A549 (cell line): ENCODE data around the gene CRIP2.

Experiments used
- CEBPB ChIP-seq, 2 experiments: fragments of >200 bp in 1 of 2; sonication (Bioruptor Twin) in 1 of 2; formaldehyde crosslinking in 1 of 2; IDR thresholded peaks; 2 replicates each; pipeline ENCODE4 v1.6.1; 2012 to 2016
- GATA3 ChIP-seq: IDR thresholded peaks from 2 replicates; pipeline ENCODE4 v1.6.1; 2012; ENCODE audit warnings: borderline replicate concordance
- HDAC2 ChIP-seq: fragments of 200-600 bp; sonication (generic); IDR thresholded peaks from 2 replicates; pipeline ENCODE4 v1.6.1; 2016
- MAZ ChIP-seq: fragments of 150-350 bp; IDR thresholded peaks from 2 replicates; pipeline ENCODE4 v1.6.1; 2014; ENCODE audit warnings: antibody characterized with exemption, low read depth, low read length, borderline replicate concordance
- POLR2A ChIP-seq: IDR thresholded peaks from 2 replicates; pipeline ENCODE4 v1.6.1; 2012; ENCODE audit warnings: mild to moderate bottlenecking, low read length
- TF ChIP-seq, protein P1 (sequence below): fragments of >200 bp; sonication (Bioruptor Twin); formaldehyde crosslinking; IDR thresholded peaks from 3 replicates; pipeline ENCODE4 v1.5.1; 2016

DNA sequence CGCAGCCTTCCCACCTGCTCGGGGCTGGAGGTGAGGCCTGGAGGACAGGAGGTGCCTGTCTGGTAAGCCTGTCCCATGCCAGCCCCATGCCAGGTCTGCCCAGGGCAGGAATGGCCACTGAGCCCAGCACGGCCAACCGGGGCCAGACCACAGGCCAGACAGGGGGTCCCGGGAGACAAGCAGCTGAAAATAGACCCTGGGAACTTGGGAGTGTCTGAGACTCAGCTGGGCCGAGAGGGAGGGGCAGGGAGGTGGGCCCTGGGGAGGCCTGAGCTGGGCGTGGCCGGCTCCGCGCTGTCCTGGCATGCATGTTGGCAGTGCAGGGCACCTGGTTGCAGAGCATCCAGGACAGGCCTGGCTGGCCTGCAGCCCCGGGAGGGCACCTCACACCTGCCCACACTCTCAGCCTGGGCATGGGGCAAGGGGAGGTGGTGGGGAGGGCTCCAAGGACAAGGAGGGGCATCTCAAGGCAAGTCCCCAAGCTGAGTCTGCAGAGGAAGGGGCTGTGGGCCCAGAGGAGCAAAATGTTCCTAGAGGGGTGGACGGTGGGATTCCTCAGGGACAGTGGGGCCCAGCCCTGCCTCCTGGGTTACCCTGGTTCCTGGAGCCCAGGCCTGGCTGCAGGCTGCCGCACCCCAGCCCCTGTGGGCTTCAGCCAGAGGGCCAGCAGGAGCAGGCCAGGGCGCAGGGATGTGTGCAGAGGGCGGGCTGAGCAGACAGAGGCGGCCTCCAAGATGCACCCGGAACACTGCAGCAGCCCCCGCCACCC lies 8.9 kb downstream of the CRIP2 start:
- TF ChIP-seq, protein P1, sequence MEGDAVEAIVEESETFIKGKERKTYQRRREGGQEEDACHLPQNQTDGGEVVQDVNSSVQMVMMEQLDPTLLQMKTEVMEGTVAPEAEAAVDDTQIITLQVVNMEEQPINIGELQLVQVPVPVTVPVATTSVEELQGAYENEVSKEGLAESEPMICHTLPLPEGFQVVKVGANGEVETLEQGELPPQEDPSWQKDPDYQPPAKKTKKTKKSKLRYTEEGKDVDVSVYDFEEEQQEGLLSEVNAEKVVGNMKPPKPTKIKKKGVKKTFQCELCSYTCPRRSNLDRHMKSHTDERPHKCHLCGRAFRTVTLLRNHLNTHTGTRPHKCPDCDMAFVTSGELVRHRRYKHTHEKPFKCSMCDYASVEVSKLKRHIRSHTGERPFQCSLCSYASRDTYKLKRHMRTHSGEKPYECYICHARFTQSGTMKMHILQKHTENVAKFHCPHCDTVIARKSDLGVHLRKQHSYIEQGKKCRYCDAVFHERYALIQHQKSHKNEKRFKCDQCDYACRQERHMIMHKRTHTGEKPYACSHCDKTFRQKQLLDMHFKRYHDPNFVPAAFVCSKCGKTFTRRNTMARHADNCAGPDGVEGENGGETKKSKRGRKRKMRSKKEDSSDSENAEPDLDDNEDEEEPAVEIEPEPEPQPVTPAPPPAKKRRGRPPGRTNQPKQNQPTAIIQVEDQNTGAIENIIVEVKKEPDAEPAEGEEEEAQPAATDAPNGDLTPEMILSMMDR: no peak
- TF ChIP-seq POLR2A (no peak), MAZ (no peak), CEBPB (IDR thresholded peaks at IDR 0.05) (no peak), HDAC2 (no peak), GATA3 (no peak)
